Measurements from ENCODE around the gene USP32.
A peak's percentile ranks its signal among the peaks of the same experiment; 100 is the strongest.
"Not testable (repeated sequence)": the region's sequence is repeated elsewhere in the genome, so short reads cannot be mapped to it uniquely, and the experiment has no call there.

Gene USP32

GRCh38 chr17:60392042-60392844, at the start of gene USP32:
Gene USP32 (minus strand): TSS chr17:60392133. CDS start chr17:60391939, 194 bp downstream.
- peak; percentile 98 to 100 for DNase-seq (ENCODE audit: low read depth in 2 of 2)
- TF ChIP-seq CTCF (IDR thresholded peaks at IDR 0.05; ENCODE audit: low read depth, low read length): no peak
- H3K4me3 ChIP-seq (replicated peaks in 1 of 2; ENCODE audit: low read depth in 2 of 2, low read length in 2 of 2): peak within 1 kb of the TSS; percentile 92 to 95

- TF ChIP-seq CTCF (IDR thresholded peaks at IDR 0.05; ENCODE audit: low read depth, low read length): no peak
- H3K4me3 ChIP-seq (replicated peaks in 1 of 2; ENCODE audit: low read depth in 2 of 2, low read length in 2 of 2): no peak overlapping the region
- DNase-seq (ENCODE audit: low read depth in 2 of 2): peak; percentile 68 to 69
These were observed 47.6 kb upstream of the USP32 start for GRCh38 chr17:60439501-60439900.

GRCh38 chr17:60436676-60437075, 44.7 kb upstream of the USP32 start:
- DNase-seq (ENCODE audit: low read depth in 2 of 2): no peak
- H3K4me3 ChIP-seq (replicated peaks in 1 of 2; ENCODE audit: low read depth in 2 of 2, low read length in 2 of 2): no peak overlapping the region
- no peak for TF ChIP-seq CTCF (IDR thresholded peaks at IDR 0.05; ENCODE audit: low read depth, low read length)

- peak overlapping the region in 1 of 2 donors; percentile 12 for H3K4me3 ChIP-seq (replicated peaks in 1 of 2; ENCODE audit: low read depth in 2 of 2, low read length in 2 of 2)
- TF ChIP-seq CTCF (IDR thresholded peaks at IDR 0.05; ENCODE audit: low read depth, low read length): peak; percentile 87
- peak; percentile 95 to 96 for DNase-seq (ENCODE audit: low read depth in 2 of 2)
These were observed 43.6 kb upstream of the USP32 start for GRCh38 chr17:60435244-60436167.

- DNase-seq (ENCODE audit: low read depth in 2 of 2); H3K4me3 ChIP-seq (replicated peaks in 1 of 2; ENCODE audit: low read depth in 2 of 2, low read length in 2 of 2): not testable (repeated sequence)
These were observed 41.4 kb upstream of the USP32 start for GRCh38 chr17:60433021-60433997.

GRCh38 chr17:60430561-60430960, 38.6 kb upstream of the USP32 start:
- not testable (repeated sequence) for H3K4me3 ChIP-seq (replicated peaks in 1 of 2; ENCODE audit: low read depth in 2 of 2, low read length in 2 of 2); DNase-seq (ENCODE audit: low read depth in 2 of 2)

GRCh38 chr17:60428491-60428890, 36.6 kb upstream of the USP32 start:
- H3K4me3 ChIP-seq (replicated peaks in 1 of 2; ENCODE audit: low read depth in 2 of 2, low read length in 2 of 2); DNase-seq (ENCODE audit: low read depth in 2 of 2): not testable (repeated sequence)
